ENCODE measurements around the gene ZNF677. TPM values are rescaled to one million over a fixed set of nuclear protein-coding genes. Genes with fewer than 3 reads are reported as not detected.
"Not testable (repeated sequence)": the region's sequence is repeated elsewhere in the genome, so short reads cannot be mapped to it uniquely, and the experiment has no call there.

ZNF677 gene
- total and polyA plus RNA-seq, 2 donors (not counting 1 experiment from before 2014, with no cell fraction given): 25.3 to 26.0 TPM

DNA sequence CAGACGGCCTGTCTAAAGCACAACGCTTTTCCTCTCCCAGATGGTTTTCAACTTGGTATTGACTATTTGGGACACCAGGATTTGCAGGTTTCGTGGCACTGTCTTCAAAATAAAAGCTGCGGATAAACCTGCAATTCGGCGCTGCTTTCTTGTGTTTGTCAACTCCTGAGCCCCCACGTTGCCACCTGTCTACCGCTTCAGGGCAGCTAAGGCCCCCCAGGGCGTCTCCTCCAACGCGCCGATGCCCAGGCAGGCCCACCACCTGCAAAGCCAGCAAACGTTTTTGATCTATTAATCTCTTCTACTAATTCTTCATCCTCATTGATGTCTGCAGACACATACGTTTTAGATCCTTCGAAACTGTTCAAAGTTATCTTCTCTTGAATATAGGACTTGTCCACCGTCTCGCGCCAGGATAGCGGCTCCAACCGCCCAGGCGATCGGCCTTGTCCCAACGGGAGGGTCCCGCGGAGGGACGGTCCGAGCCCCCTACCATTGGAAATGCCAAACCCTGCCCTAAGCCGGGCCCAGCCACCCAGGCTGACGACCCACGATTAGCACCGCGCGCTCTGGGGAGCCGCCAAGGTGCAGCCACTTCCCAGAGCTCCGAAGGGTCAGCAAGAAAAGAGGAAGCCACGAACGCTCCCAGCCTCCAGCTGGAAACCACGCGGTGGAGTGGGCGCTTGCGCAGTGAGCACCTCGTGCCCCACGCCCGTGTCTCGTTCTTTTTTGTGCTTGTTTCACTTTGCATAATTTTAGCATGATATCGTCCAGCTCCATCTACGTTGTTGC, 36.3 kb upstream of the ZNF677 start:
- Histone ChIP-seq H3K4me1 (ENCODE audit: control insufficient read depth, extremely low read depth, insufficient read depth, low read length) (no peaks in the 10 kb centered on the region), H3K27ac (ENCODE audit: insufficient read depth, low read length) (no peak overlapping the region), H3K4me2 (ENCODE audit: extremely low read depth, insufficient read depth, low read length) (no peak overlapping the region), H2AFZ (ENCODE audit: low read length) (no peak overlapping the region), H3K9ac (ENCODE audit: insufficient read depth, low read length) (no peak overlapping the region), H3K9me3 (ENCODE audit: control insufficient read depth, insufficient read depth, low read depth, low read length) (no peaks in the 10 kb centered on the region), H4K20me1 (ENCODE audit: control insufficient read depth, extremely low read depth, insufficient read depth, low read length) (no peaks in the 10 kb centered on the region), H3K36me3 (ENCODE audit: control insufficient read depth, insufficient read depth, low read length) (no peaks in the 10 kb centered on the region), H3K4me3 (replicated peaks in 1 of 4; ENCODE audit: control extremely low read depth in 1 of 4, insufficient read depth in 1 of 4, low read depth in 3 of 4, low read length in 4 of 4) (no peak overlapping the region), H3K79me2 (ENCODE audit: control insufficient read depth, insufficient read depth, low read length) (no peaks in the 10 kb centered on the region), H3K27me3 (ENCODE audit: control insufficient read depth, insufficient read depth, low read length) (no peaks in the 10 kb centered on the region)
- no peak for DNase-seq (ENCODE audit: low read depth in 2 of 2)
- TF ChIP-seq EZH2 (IDR thresholded peaks at IDR 0.05; ENCODE audit: low read length, missing control alignments): no peak
- TF ChIP-seq, protein P1, sequence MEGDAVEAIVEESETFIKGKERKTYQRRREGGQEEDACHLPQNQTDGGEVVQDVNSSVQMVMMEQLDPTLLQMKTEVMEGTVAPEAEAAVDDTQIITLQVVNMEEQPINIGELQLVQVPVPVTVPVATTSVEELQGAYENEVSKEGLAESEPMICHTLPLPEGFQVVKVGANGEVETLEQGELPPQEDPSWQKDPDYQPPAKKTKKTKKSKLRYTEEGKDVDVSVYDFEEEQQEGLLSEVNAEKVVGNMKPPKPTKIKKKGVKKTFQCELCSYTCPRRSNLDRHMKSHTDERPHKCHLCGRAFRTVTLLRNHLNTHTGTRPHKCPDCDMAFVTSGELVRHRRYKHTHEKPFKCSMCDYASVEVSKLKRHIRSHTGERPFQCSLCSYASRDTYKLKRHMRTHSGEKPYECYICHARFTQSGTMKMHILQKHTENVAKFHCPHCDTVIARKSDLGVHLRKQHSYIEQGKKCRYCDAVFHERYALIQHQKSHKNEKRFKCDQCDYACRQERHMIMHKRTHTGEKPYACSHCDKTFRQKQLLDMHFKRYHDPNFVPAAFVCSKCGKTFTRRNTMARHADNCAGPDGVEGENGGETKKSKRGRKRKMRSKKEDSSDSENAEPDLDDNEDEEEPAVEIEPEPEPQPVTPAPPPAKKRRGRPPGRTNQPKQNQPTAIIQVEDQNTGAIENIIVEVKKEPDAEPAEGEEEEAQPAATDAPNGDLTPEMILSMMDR (conservative IDR thresholded peaks at IDR 0.05 in 1 of 2, IDR thresholded peaks at IDR 0.05 in 1 of 2; ENCODE audit: low read depth in 1 of 2, low read length in 2 of 2): no peak

DNA sequence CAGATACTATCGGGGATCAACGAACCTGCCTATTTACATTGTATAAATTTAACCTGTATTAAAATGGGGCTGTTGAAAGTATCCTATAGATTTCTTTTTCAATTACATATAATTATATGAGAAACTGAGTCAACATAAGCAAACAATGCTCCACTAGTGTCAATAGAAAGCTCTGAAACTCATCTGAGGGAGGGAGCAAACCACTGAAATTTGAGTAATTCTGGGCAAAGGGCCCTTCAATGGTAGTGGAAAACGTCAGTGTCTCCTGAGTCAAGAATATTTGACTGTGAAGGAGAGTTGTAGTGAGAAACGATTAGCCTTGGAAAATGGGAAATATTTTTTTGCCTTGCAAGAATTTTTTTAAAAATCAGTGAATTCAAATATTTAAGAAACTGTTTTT, 30.4 kb upstream of the ZNF677 start:
- no peaks in the 10 kb centered on the region for H3K79me2 ChIP-seq (ENCODE audit: control insufficient read depth, insufficient read depth, low read length)
- H3K9me3 ChIP-seq (ENCODE audit: control insufficient read depth, insufficient read depth, low read depth, low read length): no peaks in the 10 kb centered on the region
- H3K4me1 ChIP-seq (ENCODE audit: control insufficient read depth, extremely low read depth, insufficient read depth, low read length): no peaks in the 10 kb centered on the region
- TF ChIP-seq EZH2 (IDR thresholded peaks at IDR 0.05; ENCODE audit: low read length, missing control alignments): no peak
- TF ChIP-seq, protein P1 (conservative IDR thresholded peaks at IDR 0.05 in 1 of 2, IDR thresholded peaks at IDR 0.05 in 1 of 2; ENCODE audit: low read depth in 1 of 2, low read length in 2 of 2): no peak
- no peak overlapping the region for H2AFZ ChIP-seq (ENCODE audit: low read length)
- H3K4me3 ChIP-seq (replicated peaks in 1 of 4; ENCODE audit: control extremely low read depth in 1 of 4, insufficient read depth in 1 of 4, low read depth in 3 of 4, low read length in 4 of 4): no peak overlapping the region
- H3K27me3 ChIP-seq (ENCODE audit: control insufficient read depth, insufficient read depth, low read length): no peaks in the 10 kb centered on the region
- no peak for DNase-seq (ENCODE audit: low read depth in 2 of 2)
- no peaks in the 10 kb centered on the region for H3K36me3 ChIP-seq (ENCODE audit: control insufficient read depth, insufficient read depth, low read length)
- no peak overlapping the region for H3K9ac ChIP-seq (ENCODE audit: insufficient read depth, low read length)
- no peaks in the 10 kb centered on the region for H4K20me1 ChIP-seq (ENCODE audit: control insufficient read depth, extremely low read depth, insufficient read depth, low read length)
- H3K4me2 ChIP-seq (ENCODE audit: extremely low read depth, insufficient read depth, low read length): no peak overlapping the region
- H3K27ac ChIP-seq (ENCODE audit: insufficient read depth, low read length): no peak overlapping the region

DNA sequence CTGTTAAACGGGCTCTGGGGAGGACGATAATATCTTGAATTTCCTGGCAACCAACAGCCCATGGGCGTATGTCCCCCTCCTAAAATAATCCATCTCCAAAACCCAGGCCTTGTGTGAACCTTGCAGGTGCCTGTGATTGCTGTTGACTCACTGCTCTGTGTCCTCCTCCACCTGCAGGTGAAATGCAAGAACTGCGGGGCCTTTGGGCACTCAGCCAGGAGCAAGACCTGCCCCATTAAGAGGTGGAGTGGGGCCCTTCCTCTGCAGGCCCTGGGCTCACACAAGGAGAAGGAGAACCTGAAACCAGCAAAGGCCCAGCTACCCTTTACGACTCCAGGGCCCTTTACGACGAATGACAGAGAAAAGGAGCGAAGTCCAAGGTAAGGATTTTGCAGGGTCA, 27.3 kb upstream of the ZNF677 start:
- H3K4me2 ChIP-seq (ENCODE audit: extremely low read depth, insufficient read depth, low read length); H3K9ac ChIP-seq (ENCODE audit: insufficient read depth, low read length); H4K20me1 ChIP-seq (ENCODE audit: control insufficient read depth, extremely low read depth, insufficient read depth, low read length); H3K27me3 ChIP-seq (ENCODE audit: control insufficient read depth, insufficient read depth, low read length); H3K36me3 ChIP-seq (ENCODE audit: control insufficient read depth, insufficient read depth, low read length); H3K9me3 ChIP-seq (ENCODE audit: control insufficient read depth, insufficient read depth, low read depth, low read length); H3K4me3 ChIP-seq (replicated peaks in 1 of 4; ENCODE audit: control extremely low read depth in 1 of 4, insufficient read depth in 1 of 4, low read depth in 3 of 4, low read length in 4 of 4); H3K4me1 ChIP-seq (ENCODE audit: control insufficient read depth, extremely low read depth, insufficient read depth, low read length); H2AFZ ChIP-seq (ENCODE audit: low read length); H3K79me2 ChIP-seq (ENCODE audit: control insufficient read depth, insufficient read depth, low read length); DNase-seq (ENCODE audit: low read depth in 2 of 2); H3K27ac ChIP-seq (ENCODE audit: insufficient read depth, low read length): not testable (repeated sequence)

Measured in fibroblast of lung (primary cell).